ENCODE results near the gene SLC35F3.

Gene SLC35F3

DNA sequence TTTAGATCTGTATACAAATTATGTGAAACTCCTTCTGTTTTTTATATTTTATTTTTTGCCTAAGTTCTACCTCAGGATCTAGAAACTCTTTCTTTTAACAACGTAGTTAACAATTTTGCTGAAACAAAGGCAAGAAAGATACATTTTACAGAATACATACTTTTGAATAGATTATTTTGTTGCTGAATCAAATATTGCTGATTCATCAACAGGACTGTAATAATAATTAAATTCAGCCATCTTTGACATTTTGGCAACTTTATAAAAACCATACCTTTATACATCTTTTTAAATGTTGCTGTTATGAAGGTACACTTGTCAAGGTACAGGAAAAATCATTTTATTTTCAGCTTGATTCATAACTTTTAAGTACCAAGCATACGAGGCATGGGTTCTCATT is 458.1 kb downstream of the SLC35F3 start:
- no peak for DNase-seq (ENCODE audit: low read depth in 2 of 2)

DNA sequence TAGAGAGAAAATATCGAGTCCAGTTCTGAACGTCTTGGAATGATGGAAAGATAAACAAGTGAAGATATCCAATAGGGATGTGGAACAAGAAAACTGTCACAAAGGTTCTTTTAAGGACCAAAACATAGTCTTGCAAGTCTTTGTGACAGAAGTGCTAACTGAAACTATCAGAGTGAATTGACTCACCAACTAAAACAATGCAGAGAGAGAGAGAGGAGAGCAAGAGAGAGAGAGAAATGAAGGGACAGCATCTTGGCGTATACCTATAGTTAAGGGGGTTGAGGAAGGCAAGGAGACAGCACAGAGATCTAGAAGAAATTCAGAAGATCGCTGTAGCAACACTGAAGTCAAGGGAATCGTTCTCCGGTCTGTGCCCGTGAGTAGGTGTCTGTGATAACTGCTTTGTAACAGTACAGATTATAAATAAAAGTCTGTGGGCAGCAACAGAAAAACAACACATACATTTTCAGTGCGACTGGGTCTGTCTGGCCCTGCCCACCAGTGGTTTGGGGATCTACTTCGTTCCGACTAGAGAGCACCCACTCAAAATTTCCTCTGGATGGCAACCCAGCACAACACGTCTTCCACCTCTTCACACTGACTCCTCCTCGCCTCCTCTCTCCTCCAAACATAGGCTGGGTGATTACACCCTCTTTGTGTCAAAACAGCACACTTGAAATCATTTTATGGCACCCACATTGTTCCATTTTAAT is 464.0 kb downstream of the SLC35F3 start:
- peak in 1 of 2 donors; percentile 23 for DNase-seq (ENCODE audit: low read depth in 2 of 2)

DNA sequence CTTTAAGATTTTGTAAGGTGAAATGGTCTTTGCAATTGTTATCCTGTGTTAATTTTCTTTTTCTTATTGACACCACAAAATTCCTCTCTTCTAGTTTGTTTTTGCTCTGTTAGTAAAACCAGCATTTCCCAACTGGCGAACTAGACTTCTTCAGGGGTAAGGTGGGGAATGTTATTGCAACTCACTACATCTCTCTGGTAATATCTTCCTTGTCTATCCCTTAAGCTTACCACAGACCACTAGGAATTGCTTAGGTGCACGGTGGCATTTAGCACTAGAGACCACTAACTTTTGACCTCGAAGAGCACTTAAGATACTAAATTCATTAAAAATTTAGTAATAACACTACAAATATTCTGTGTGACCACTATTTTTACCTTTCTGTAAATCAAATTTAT is 464.6 kb downstream of the SLC35F3 start:
- DNase-seq (ENCODE audit: low read depth in 2 of 2) = no peak

DNA sequence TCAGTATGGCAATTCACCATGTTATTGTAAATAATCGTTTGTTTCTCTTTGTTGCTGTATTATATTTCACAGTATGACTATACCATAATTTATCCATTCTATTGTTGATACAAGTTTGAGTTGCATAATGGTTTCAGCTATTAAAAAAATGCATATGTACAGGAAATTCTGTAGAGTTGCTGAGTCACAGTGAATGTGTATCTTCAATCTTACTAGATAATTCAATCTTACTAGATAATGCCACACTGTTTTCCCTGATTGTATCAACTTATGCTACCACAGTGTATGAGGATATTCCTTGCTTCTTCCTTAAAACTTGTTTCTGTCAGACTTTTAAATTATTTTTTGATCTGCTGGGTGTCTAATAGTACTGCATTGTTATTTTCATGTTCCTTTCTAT is 465.3 kb downstream of the SLC35F3 start:
- DNase-seq (ENCODE audit: low read depth in 2 of 2) = no peak

DNA sequence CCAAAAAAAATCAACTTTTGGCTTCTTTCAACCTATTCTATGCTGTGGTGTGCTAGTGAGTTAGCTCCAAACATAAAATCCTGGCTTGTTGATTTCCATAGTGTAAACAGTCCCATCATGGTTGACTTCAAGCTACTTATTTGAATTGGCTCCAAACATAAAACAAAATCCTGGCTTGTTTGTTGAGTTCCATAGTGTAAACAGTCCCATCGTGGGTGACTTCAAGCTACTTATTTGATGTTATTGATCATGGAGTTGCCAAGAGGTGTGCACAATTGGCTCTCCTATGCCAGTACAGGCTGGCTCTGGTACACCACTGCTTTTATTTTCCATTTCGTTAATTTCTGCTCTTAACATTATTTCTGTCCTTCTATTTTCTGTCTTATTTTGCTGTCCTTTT is 466.9 kb downstream of the SLC35F3 start:
- no peak for DNase-seq (ENCODE audit: low read depth in 2 of 2)

DNA sequence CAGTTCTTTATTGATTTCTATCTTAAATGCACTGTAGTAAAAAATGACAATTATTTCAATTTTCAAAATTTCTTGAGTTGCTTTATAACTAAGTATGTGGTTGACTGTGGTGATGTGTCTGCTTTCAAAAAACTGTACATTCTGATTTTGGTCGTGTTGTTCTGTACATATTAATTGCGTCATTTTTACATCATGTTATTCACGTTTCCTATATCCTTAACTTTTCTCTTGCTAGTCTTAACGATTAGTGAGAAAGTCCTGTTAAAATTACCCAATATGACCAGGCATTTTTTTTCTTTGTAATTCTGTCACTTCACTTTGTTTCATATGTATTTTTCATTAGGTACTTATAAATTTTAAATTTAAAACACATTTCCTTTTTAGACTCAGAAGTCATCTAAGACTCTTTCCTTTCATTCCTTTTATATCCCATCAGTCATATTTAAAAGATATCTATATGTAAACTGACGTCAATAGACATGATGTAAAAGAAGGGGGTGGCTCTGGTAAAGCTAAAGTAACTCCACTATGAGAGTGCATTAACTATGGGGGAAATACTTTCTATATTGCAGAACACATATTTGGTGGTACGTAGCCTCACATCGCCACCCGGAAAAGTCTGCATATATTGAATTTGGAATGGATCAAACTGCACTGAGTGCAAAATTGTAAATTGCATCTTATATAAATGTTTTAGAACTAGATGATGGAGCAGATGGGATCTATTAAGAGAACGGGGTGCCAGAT is 467.7 kb downstream of the SLC35F3 start:
- DNase-seq (ENCODE audit: low read depth in 2 of 2) = no peak

DNA sequence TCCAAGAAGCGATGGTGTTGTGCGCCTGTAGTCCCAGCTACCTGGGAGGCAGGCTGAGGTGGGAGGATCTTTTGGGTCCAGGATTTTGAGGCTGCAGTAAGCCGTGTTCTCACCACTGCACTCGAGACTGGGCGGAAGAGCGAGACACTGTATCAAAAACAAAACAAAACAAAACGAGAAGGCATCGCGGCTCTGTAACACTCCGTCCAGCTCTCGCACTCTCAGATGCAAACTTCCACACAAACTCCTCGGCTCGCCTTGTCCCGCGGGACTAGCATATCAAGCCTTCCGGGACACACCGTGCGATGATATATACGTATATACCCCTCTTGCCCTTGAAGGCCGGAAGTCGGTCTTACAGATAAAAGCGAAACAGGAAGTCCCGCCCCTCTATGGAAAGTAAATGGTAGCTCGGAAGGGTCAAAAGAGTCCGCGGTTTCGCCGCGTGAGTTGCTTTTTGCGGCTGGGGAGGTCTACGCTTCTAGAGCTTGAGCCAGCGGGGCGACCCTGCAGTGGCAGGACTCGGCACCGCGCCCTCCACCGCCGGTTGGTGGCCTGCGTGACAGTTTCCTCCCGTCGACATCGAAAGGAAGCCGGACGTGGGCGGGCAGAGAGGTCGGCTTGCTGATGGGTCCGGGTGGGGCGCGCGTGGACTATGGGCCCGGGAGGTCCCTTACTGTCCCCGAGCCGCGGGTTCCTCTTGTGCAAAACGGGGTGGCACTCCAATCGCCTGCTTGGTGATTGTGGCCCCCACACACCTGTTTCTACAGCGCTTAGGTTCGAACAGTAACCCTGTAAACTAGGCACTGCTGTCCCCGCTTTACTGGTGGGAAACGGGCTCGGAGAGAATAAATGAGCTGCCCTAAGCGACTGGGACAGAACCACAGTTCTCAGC is 468.8 kb downstream of the SLC35F3 start, which contains the start of gene COA6:
Gene COA6 (plus strand): TSS at position 393 of the 895 bp plus-strand sequence. CDS start 11 bp downstream, at position 404.
- peak; percentile 83 to 86 for DNase-seq (ENCODE audit: low read depth in 2 of 2)

DNA sequence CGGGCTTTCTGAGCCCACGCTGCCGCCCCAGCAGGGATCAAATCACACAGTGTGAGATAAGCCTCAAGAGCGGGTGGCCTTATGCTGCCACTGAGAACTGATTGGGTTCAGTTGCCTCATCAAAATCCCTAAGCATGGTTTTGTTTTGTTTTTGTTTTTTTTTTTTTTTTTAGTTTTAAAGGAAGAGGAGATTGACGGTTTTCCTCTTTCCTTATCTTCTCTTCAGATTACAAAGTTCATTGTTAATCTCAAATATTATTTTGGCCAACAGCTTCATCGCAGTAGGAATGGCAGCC is 469.4 kb downstream of the SLC35F3 start:
- no peak for DNase-seq (ENCODE audit: low read depth in 2 of 2)

All from stimulated activated CD4-positive, alpha-beta T cell treated with anti-CD3 and anti-CD28 coated beads, Interleukin-15, amount 100 ng/mL, for 48 hours (primary cell).